Hepatocyte (in vitro differentiated cells): ENCODE measurements around the gene TMEM255B. TPM values are rescaled to one million over a fixed set of nuclear protein-coding genes. Genes with fewer than 3 reads are reported as not detected.

Source experiments
- DNase-seq: peaks from one replicate; pipeline ENCODE4 v3.0.0-alpha.2; 2016; ENCODE audit warnings: low spot score
- H2AFZ ChIP-seq: fragments of 200-600 bp; sonication (generic); 2 replicates; pipeline ENCODE4 v1.6.0; 2016; ENCODE audit warnings: antibody characterized with exemption, mild to moderate bottlenecking
- H3K27ac ChIP-seq: fragments of 200-600 bp; sonication (generic); 2 replicates; pipeline ENCODE4 v1.5.1; 2016; ENCODE audit warnings: mild to moderate bottlenecking
- H3K27me3 ChIP-seq: fragments of 200-600 bp; sonication (generic); 2 replicates; pipeline ENCODE4 v1.6.1; 2016
- H3K36me3 ChIP-seq: fragments of 200-600 bp; sonication (generic); replicated peaks from 2 replicates; pipeline ENCODE4 v1.5.1; 2016; ENCODE audit warnings: low read depth; ENCODE audit not compliant: insufficient read depth
- H3K4me1 ChIP-seq: fragments of 200-600 bp; sonication (generic); 2 replicates; pipeline ENCODE4 v1.5.1; 2016; ENCODE audit warnings: mild to moderate bottlenecking, moderate library complexity; ENCODE audit not compliant: insufficient read depth
- H3K4me2 ChIP-seq: fragments of 200-600 bp; sonication (generic); 2 replicates; pipeline ENCODE4 v1.6.0; 2016
- H3K4me3 ChIP-seq: fragments of 200-600 bp; sonication (generic); 2 replicates; pipeline ENCODE4 v1.5.1; 2016; ENCODE audit warnings: mild to moderate bottlenecking
- H3K79me2 ChIP-seq: fragments of 200-600 bp; sonication (generic); 2 replicates; pipeline ENCODE4 v1.6.0; 2017; ENCODE audit warnings: mild to moderate bottlenecking
- H3K9me2 ChIP-seq: fragments of 200-600 bp; sonication (generic); replicated peaks from 2 replicates; pipeline ENCODE4 v1.6.0; 2017; ENCODE audit warnings: mild to moderate bottlenecking; ENCODE audit not compliant: insufficient read depth
- H3K9me3 ChIP-seq: fragments of 200-600 bp; sonication (generic); 2 replicates; pipeline ENCODE4 v1.5.1; 2016; ENCODE audit warnings: low read depth, mild to moderate bottlenecking
- H4K20me1 ChIP-seq: fragments of 200-600 bp; sonication (generic); 2 replicates; pipeline ENCODE4 v1.6.0; 2016; ENCODE audit warnings: mild to moderate bottlenecking; ENCODE audit not compliant: insufficient read depth, poor library complexity, severe bottlenecking
- CTCF ChIP-seq: fragments of 200-600 bp; sonication (generic); IDR thresholded peaks from 2 replicates; pipeline ENCODE4 v1.5.1; 2016; ENCODE audit warnings: antibody characterized with exemption, mild to moderate bottlenecking; ENCODE audit not compliant: poor library complexity
- EZH2 ChIP-seq: fragments of 200-600 bp; sonication (generic); IDR thresholded peaks from 2 replicates; pipeline ENCODE4 v1.6.1; 2016; ENCODE audit warnings: antibody characterized with exemption, mild to moderate bottlenecking, borderline replicate concordance
- EZH2phosphoT487 ChIP-seq: fragments of 200-600 bp; sonication (generic); IDR thresholded peaks from one replicate; pipeline ENCODE4 v1.6.1; 2018; ENCODE audit warnings: antibody characterized with exemption, mild to moderate bottlenecking, low read depth, moderate library complexity; ENCODE audit not compliant: unreplicated experiment, severe bottlenecking
- WGBS: methylation state at CpG from one replicate; pipeline ENCODE4 v1.1.6; 2016; ENCODE audit warnings: low lambda C conversion rate; ENCODE audit errors: missing lambda C conversion rate; 5-methylcytosine and 5-hydroxymethylcytosine counted together
- polyA plus RNA-seq: library from polyadenylated mRNA; unstranded; fragments of >200 nt; fragmentation: Nextera tagmentation; extraction: Ambion mirVana; gene quantifications from 2 replicates; pipeline ENCODE4 v1.2.1, GENCODE V29; 2016
- total RNA-seq: library from RNA; depleted of rRNA; stranded (reverse); fragments of >200 nt; gene quantifications from 2 replicates; pipeline ENCODE4 v1.2.3, GENCODE V29; 2014

Gene TMEM255B
- total and polyA plus RNA-seq, 2 experiments from 2014 or later, result 0.10 to 4.0 TPM

GRCh38 chr13:113814435-113814821 is 55.4 kb downstream of the TMEM255B start:
- H2AFZ ChIP-seq, result no peak overlapping the region
- H4K20me1 ChIP-seq, result no peaks in the 10 kb centered on the region
- WGBS, result 76% methylated on average over 11 of the region's 11 CpGs
- H3K27me3 ChIP-seq, result no peaks in the 10 kb centered on the region
- peaks cover 10% of the 10 kb centered on the region for H3K4me1 ChIP-seq
- no peak overlapping the region for H3K4me2 ChIP-seq
- DNase-seq, result no peak
- no peak overlapping the region for H3K4me3 ChIP-seq
- H3K79me2 ChIP-seq, result no peaks in the 10 kb centered on the region
- H3K36me3 ChIP-seq, result no peaks in the 10 kb centered on the region
- H3K9me3 ChIP-seq, result no peaks in the 10 kb centered on the region
- H3K27ac ChIP-seq, result no peak overlapping the region
- H3K9me2 ChIP-seq, result no peaks in the 10 kb centered on the region
- no peak for TF ChIP-seq EZH2phosphoT487
- TF ChIP-seq EZH2, result no peak
- no peak for TF ChIP-seq CTCF

GRCh38 chr13:113815151-113816058 is 56.4 kb downstream of the TMEM255B start:
- WGBS, result 91% methylated on average over 42 of the region's 42 CpGs
- no peaks in the 10 kb centered on the region for H3K9me3 ChIP-seq
- H3K9me2 ChIP-seq, result no peaks in the 10 kb centered on the region
- no peak for DNase-seq
- no peak overlapping the region for H2AFZ ChIP-seq
- peaks cover 12% of the 10 kb centered on the region for H3K4me1 ChIP-seq
- no peaks in the 10 kb centered on the region for H4K20me1 ChIP-seq
- no peak overlapping the region for H3K27ac ChIP-seq
- no peak overlapping the region for H3K4me2 ChIP-seq
- no peaks in the 10 kb centered on the region for H3K36me3 ChIP-seq
- no peaks in the 10 kb centered on the region for H3K79me2 ChIP-seq
- H3K27me3 ChIP-seq, result no peaks in the 10 kb centered on the region
- no peak overlapping the region for H3K4me3 ChIP-seq
- TF ChIP-seq EZH2phosphoT487, result no peak
- no peak for TF ChIP-seq CTCF

- 83% methylated on average over 25 of the region's 25 CpGs for WGBS
Measured at GRCh38 chr13:113816254-113816929, 57.4 kb downstream of the TMEM255B start.

More at GRCh38 chr13:113816254-113816929, 57.4 kb downstream of the TMEM255B start:
- Histone ChIP-seq H3K4me3 (no peak overlapping the region), H3K9me3 (no peaks in the 10 kb centered on the region), H3K36me3 (no peaks in the 10 kb centered on the region), H4K20me1 (no peaks in the 10 kb centered on the region), H3K79me2 (no peaks in the 10 kb centered on the region), H3K4me1 (peaks cover 18% of the 10 kb centered on the region), H2AFZ (no peak overlapping the region), H3K27me3 (no peaks in the 10 kb centered on the region), H3K27ac (no peak overlapping the region), H3K4me2 (no peak overlapping the region), H3K9me2 (no peaks in the 10 kb centered on the region)
- DNase-seq, result no peak
- no peak for TF ChIP-seq CTCF
